Measurements from ENCODE around the gene GLI1. TPM values are rescaled to one million over a fixed set of nuclear protein-coding genes. Genes with fewer than 3 reads are reported as not detected.

Gene GLI1
- total RNA-seq, 1 experiment from 2014 or later, result 25.8 TPM

DNA sequence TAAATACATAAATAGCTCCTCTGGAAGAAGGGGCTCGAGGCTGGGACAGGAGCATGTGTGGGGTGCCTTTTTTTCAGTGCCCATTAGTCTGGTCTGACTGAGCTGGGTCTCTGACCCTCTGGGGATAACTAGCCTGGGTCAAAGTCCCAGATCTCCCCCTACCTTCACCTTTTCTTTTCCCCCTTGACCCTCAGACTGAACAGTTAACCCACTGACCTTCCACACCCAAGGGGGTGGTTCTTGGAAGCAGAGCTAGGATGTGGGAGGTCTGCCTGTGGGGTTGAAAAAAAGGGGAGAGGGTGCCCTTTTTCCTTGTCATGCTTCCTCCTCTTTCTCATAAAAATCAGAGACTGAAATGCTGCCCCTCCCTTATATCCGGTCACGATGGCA, 925 bp upstream of the GLI1 start:
- Histone ChIP-seq H2AK5ac (ENCODE audit: insufficient read length, low read length) (no peak overlapping the region), H3K18ac (ENCODE audit: insufficient read length, low read depth, low read length) (no peak overlapping the region), H3K79me2 (ENCODE audit: insufficient read depth, low read length) (no peaks in the 10 kb centered on the region), H2BK120ac (ENCODE audit: low read depth, low read length, poor library complexity, severe bottlenecking) (no peak overlapping the region), H4K5ac (ENCODE audit: insufficient read length, low read depth, low read length) (no peak overlapping the region), H3K4me1 (ENCODE audit: insufficient read depth, low read length) (no peaks in the 10 kb centered on the region; the same call in 1 of the 2 replicates), H2BK5ac (ENCODE audit: insufficient read length, low read length) (no peak overlapping the region), H4K91ac (ENCODE audit: insufficient read length, low read depth, low read length) (no peak overlapping the region), H4K8ac (replicated peaks; ENCODE audit: insufficient read length, low read depth, low read length) (no peak overlapping the region), H3K14ac (ENCODE audit: insufficient read depth, low read length) (no peak overlapping the region; the same call in 1 of the 2 replicates), H3K4ac (ENCODE audit: low read depth, low read length) (no peak overlapping the region), H3K9me3 (ENCODE audit: control insufficient read depth, low read depth, low read length) (no peaks in the 10 kb centered on the region), H3K4me2 (ENCODE audit: insufficient read depth, insufficient read length, low read length) (peak overlapping the region; percentile 90), H3K23me2 (ENCODE audit: insufficient read length, low read depth, low read length, poor library complexity, severe bottlenecking) (peaks cover 34% of the 10 kb centered on the region), H2BK15ac (ENCODE audit: low read depth, low read length) (no peak overlapping the region), H2BK12ac (ENCODE audit: insufficient read length, low read depth, low read length) (no peak overlapping the region), H2BK20ac (ENCODE audit: low read depth, low read length, poor library complexity, severe bottlenecking) (no peak overlapping the region), H3K23ac (ENCODE audit: insufficient read length, low read depth, low read length) (no peak overlapping the region), H4K20me1 (ENCODE audit: control insufficient read depth, insufficient read depth, insufficient read length) (no peaks in the 10 kb centered on the region), H3K27me3 (ENCODE audit: insufficient read depth, low read length) (no peaks in the 10 kb centered on the region), H3K79me1 (ENCODE audit: insufficient read depth, low read depth, low read length, poor library complexity, severe bottlenecking) (no peaks in the 10 kb centered on the region), H3T11ph (ENCODE audit: low read length) (no peak overlapping the region), H3K27ac (ENCODE audit: insufficient read length, low read depth, low read length) (peak overlapping the region; percentile 59), H2AFZ (ENCODE audit: low read length) (no peak overlapping the region), H3K56ac (ENCODE audit: insufficient read length, low read depth, low read length) (no peak overlapping the region), H3K9ac (ENCODE audit: extremely low read depth, insufficient read length, low read length) (no peak overlapping the region)
- TF ChIP-seq, protein P1, sequence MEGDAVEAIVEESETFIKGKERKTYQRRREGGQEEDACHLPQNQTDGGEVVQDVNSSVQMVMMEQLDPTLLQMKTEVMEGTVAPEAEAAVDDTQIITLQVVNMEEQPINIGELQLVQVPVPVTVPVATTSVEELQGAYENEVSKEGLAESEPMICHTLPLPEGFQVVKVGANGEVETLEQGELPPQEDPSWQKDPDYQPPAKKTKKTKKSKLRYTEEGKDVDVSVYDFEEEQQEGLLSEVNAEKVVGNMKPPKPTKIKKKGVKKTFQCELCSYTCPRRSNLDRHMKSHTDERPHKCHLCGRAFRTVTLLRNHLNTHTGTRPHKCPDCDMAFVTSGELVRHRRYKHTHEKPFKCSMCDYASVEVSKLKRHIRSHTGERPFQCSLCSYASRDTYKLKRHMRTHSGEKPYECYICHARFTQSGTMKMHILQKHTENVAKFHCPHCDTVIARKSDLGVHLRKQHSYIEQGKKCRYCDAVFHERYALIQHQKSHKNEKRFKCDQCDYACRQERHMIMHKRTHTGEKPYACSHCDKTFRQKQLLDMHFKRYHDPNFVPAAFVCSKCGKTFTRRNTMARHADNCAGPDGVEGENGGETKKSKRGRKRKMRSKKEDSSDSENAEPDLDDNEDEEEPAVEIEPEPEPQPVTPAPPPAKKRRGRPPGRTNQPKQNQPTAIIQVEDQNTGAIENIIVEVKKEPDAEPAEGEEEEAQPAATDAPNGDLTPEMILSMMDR (conservative IDR thresholded peaks at IDR 0.05), result no peak
- Mint-ChIP-seq H3K4me3 (peak overlapping the region; percentile 91 to 99), H3K36me3 (ENCODE audit: insufficient read depth in 1 of 3, low read depth in 3 of 3) (peaks cover 0 to 2% (median 0%) of the 10 kb centered on the region in 3 experiments; a peak in 2 of 7 replicates), H3K27me3 (ENCODE audit: low read depth) (peaks cover 14% of the 10 kb centered on the region), H3K9me3 (no peaks in the 10 kb centered on the region), H3K27ac (peak overlapping the region; percentile 94 to 97 (median 95)), H3K4me1 (peaks cover 47 to 53% of the 10 kb centered on the region in 2 experiments)
- DNase-seq, result no peak
- WGBS (ENCODE audit: extremely low coverage, insufficient read length, low lambda C conversion rate), result no CpG with 5 or more reads among the region's 3 CpGs

Measured in H9 (cell line).